ENCODE data around the gene KCNQ1.

Gene KCNQ1

GRCh38 chr11:2444821-2445745, at the start of gene KCNQ1:
TSS of gene KCNQ1 (plus strand) at chr11:2445008. CDS start at chr11:2445099, 91 bp downstream.
- DNase-seq, result no peak

- no peak for DNase-seq
Measured at GRCh38 chr11:2395211-2395730, 49.5 kb upstream of the KCNQ1 start.

- DNase-seq, result no peak
Measured at GRCh38 chr11:2395856-2396255, 49.0 kb upstream of the KCNQ1 start.

GRCh38 chr11:2396471-2396870, 48.3 kb upstream of the KCNQ1 start:
- no peak for DNase-seq

- no peak for DNase-seq
Measured at GRCh38 chr11:2397005-2397404, 47.8 kb upstream of the KCNQ1 start.

GRCh38 chr11:2398664-2399355, 46.0 kb upstream of the KCNQ1 start:
- no peak for DNase-seq

- DNase-seq, result no peak
Measured at GRCh38 chr11:2399488-2400068, 45.2 kb upstream of the KCNQ1 start.

- DNase-seq, result peak; percentile 99
Measured at GRCh38 chr11:2400069-2400761, 44.6 kb upstream of the KCNQ1 start, which contains the start of gene TSSC4. TSS of gene TSSC4 (plus strand) at chr11:2400750. CDS start at chr11:2402634, 1,884 bp downstream.

- DNase-seq, result no peak
Measured at GRCh38 chr11:2400762-2401435, 43.9 kb upstream of the KCNQ1 start.

GRCh38 chr11:2401436-2401984, 43.3 kb upstream of the KCNQ1 start:
- no peak for DNase-seq

GRCh38 chr11:2402106-2402505, 42.7 kb upstream of the KCNQ1 start:
- no peak for DNase-seq

- no peak for DNase-seq
Measured at GRCh38 chr11:2402890-2403645, 41.7 kb upstream of the KCNQ1 start.

- no peak for DNase-seq
Measured at GRCh38 chr11:2404735-2405196, 40.0 kb upstream of the KCNQ1 start.

- DNase-seq, result no peak
Measured at GRCh38 chr11:2406451-2406850, 38.4 kb upstream of the KCNQ1 start.

GRCh38 chr11:2406878-2407410, 37.9 kb upstream of the KCNQ1 start:
- DNase-seq, result no peak

- DNase-seq, result no peak
Measured at GRCh38 chr11:2408671-2409070, 36.1 kb upstream of the KCNQ1 start.

- no peak for DNase-seq
Measured at GRCh38 chr11:2409126-2409525, 35.7 kb upstream of the KCNQ1 start.

- DNase-seq, result no peak
Measured at GRCh38 chr11:2409611-2410468, 35.0 kb upstream of the KCNQ1 start.

- DNase-seq, result no peak
Measured at GRCh38 chr11:2410616-2411015, 34.2 kb upstream of the KCNQ1 start.

Measured in amniotic stem cell (primary cell).